ENCODE data around the gene NEK7.

DNA sequence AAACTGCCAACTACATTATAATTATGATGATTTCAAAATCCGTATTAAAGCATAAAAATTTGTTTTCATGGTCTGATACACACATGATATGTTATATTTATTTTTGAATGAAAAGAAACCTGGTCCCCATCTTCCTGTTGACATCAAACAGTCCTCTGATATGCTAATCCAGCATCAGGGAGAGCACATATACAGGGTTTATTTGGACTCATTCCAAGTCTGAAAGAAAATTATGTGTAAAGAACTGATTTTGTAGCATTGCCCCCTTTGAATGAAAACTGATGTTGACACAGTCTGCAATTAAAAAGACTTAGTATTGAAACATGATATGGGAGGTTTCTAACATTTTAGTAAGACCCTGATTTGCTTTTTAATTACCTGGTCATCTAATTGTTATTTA is 119.4 kb downstream of the NEK7 start:
- no peak for TF ChIP-seq POLR2A (IDR thresholded peaks at IDR 0.05; ENCODE audit: low read depth, low read length)
- TF ChIP-seq POLR2AphosphoS5 (IDR thresholded peaks at IDR 0.05; ENCODE audit: low read depth, low read length): no peak

Measured in GM12892 (cell line).